Calu3 (cell line): ENCODE measurements around the gene TCF4. TPM values are rescaled to one million over a fixed set of nuclear protein-coding genes. Genes with fewer than 3 reads are reported as not detected.

ENCODE experiments used
- Bru-seq: library from RNA; stranded (reverse); fragments of 400-500 nt; gene quantifications from one replicate; lab custom pipeline; 2021; lab: Mats Ljungman, UMichigan
- BruChase-seq, 2 experiments: library from RNA; stranded (reverse); fragments of 400-500 nt; gene quantifications; one replicate each; lab custom pipeline; 2021; lab: Mats Ljungman, UMichigan
- BruUV-seq: library from RNA; stranded (reverse); fragments of 400-500 nt; replicated peaks from 2 replicates; lab custom pipeline; 2021; lab: Mats Ljungman, UMichigan
- CTCF ChIA-PET: fragments of 300-600 bp; sonication (Branson Sonifier 250); formaldehyde crosslinking; loops from one replicate; lab custom pipeline; 2022; ENCODE audit warnings: antibody characterized with exemption; lab: Charles Lee
- DNase-seq: peaks from one replicate; pipeline ENCODE4 v3.0.0; 2022
- H3K27ac Mint-ChIP-seq: one replicate; pipeline ENCODE4 v1.8.0; 2022; ENCODE audit warnings: mixed read lengths; ENCODE audit not compliant: unreplicated experiment
- H3K27me3 Mint-ChIP-seq: one replicate; pipeline ENCODE4 v1.8.0; 2022; ENCODE audit warnings: mixed read lengths; ENCODE audit not compliant: unreplicated experiment
- H3K36me3 Mint-ChIP-seq: one replicate; pipeline ENCODE4 v1.8.0; 2022; ENCODE audit warnings: mild to moderate bottlenecking, moderate library complexity, mixed read lengths; ENCODE audit not compliant: insufficient read depth, unreplicated experiment
- H3K4me1 Mint-ChIP-seq: one replicate; pipeline ENCODE4 v1.8.0; 2022; ENCODE audit warnings: mild to moderate bottlenecking, low read depth, mixed read lengths; ENCODE audit not compliant: unreplicated experiment
- H3K4me3 Mint-ChIP-seq: one replicate; pipeline ENCODE4 v1.8.0; 2022; ENCODE audit warnings: mild to moderate bottlenecking, low read depth, moderate library complexity, mixed read lengths; ENCODE audit not compliant: unreplicated experiment
- H3K9me3 Mint-ChIP-seq: one replicate; pipeline ENCODE4 v1.8.0; 2022; ENCODE audit warnings: low read depth, mixed read lengths; ENCODE audit not compliant: unreplicated experiment
- intact Hi-C: fragments of 100-400 bp; cut with micrococcal nuclease; formaldehyde crosslinking; loops from one replicate; pipeline ENCODE4 v1.10.0; 2022; ENCODE audit not compliant: unreplicated experiment
- long read RNA-seq: library from polyadenylated mRNA; stranded (forward); transcript quantifications from one replicate; pipeline ENCODE4 v2.0.0, GENCODE V29; 2022
- total RNA-seq: library from RNA; stranded (reverse); gene quantifications from 2 replicates; pipeline ENCODE4 v1.2.3, GENCODE V29; 2022
- TF ChIP-seq, protein P1 (sequence below): fragments of 200-600 bp; IDR thresholded peaks from one replicate; pipeline ENCODE4 v1.8.0; 2022; ENCODE audit warnings: antibody characterized with exemption; ENCODE audit not compliant: unreplicated experiment

Gene TCF4
- total RNA-seq (0.21 and 0.37 TPM in 2 replicates), Bru-seq, nascent RNA (percentile 5 among the genes with signal in this experiment), BruChase-seq, experiment 1, labeled RNA remaining after a 6-hour chase (percentile 4 among the genes with signal in this experiment), BruChase-seq, experiment 2, labeled RNA remaining after a 2-hour chase (percentile 2 among the genes with signal in this experiment)
- long read RNA-seq, partial matches to known transcripts: 1 of 1 reads
- long read RNA-seq, other reads (novel, unspliced or antisense): 0 of 1 reads

DNA sequence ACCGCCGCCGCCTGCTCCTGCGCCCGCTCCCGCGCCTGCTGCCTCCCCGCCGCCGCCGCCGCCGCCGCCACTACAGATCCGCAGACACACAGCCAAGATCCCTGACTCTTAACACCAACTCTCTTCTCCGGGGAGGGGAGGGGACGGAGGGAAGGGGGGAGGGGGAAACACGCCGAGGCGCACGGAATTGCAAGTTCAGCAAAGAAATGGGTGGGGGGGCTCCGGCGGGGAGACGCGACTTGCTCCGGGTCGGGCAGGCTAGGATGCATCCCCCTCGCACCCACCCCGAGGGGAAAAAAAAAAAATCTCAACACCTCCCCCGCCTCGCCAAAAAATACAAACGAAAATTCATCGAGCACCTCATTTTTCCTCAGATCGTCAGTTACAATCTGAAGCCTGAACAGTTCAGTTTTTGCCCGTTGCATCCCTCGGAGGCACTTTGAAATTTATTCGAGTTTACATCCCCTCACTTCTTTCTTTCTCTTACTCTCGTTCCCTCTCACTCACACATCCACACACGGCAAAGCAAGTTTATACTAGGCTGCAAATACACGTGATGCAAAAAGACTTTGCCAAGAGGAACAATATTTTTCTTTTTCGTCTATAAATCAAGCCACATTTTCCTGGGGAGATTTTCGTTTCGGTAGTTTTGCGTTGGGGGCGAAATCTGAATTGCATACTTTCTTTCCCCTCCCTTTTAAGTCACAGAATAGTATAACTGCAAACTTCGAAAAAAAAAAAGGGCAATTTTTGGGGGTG is at the start of gene TCF4:
TSS of gene TCF4 (minus strand) at position 82 of the 759 bp plus-strand sequence. CDS start 1,076 bp downstream, outside the sequence.
- DNase-seq: no peak
- TF ChIP-seq, protein P1, sequence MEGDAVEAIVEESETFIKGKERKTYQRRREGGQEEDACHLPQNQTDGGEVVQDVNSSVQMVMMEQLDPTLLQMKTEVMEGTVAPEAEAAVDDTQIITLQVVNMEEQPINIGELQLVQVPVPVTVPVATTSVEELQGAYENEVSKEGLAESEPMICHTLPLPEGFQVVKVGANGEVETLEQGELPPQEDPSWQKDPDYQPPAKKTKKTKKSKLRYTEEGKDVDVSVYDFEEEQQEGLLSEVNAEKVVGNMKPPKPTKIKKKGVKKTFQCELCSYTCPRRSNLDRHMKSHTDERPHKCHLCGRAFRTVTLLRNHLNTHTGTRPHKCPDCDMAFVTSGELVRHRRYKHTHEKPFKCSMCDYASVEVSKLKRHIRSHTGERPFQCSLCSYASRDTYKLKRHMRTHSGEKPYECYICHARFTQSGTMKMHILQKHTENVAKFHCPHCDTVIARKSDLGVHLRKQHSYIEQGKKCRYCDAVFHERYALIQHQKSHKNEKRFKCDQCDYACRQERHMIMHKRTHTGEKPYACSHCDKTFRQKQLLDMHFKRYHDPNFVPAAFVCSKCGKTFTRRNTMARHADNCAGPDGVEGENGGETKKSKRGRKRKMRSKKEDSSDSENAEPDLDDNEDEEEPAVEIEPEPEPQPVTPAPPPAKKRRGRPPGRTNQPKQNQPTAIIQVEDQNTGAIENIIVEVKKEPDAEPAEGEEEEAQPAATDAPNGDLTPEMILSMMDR: no peak
- Mint-ChIP-seq H3K36me3 (peaks cover 5% of the 10 kb centered on the region), H3K4me1 (no peaks in the 10 kb centered on the region), H3K27me3 (peaks cover 9% of the 10 kb centered on the region), H3K9me3 (no peaks in the 10 kb centered on the region), H3K27ac (no peak within 1 kb of the TSS), H3K4me3 (peak within 1 kb of the TSS; percentile 34)
- CTCF ChIA-PET: interaction anchor here (0.6 kb wide), 1 partner anchor 58 kb away, joined by 6 read pairs; no protein-coding TSS in a partner anchor
- intact Hi-C loops: no loop called here
- no TSS peak for BruUV-seq

DNA sequence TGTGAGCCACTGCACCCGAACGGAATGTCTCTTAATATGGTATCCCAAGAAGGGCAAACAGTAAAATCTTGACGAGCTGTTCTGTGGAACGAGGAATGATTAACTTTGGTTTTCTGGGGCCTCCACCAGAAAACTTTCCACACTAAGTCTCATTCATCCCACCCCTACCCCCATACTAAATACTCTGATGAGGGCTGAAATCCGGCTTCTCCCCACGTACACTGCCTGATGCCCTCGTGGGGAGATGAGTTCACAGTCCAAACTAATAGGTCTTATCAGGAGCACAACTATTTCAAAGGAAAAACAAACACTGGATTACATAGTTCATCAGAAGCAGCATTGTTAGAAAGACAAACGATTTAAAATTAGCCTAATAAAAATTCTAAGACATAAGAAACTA is 49.2 kb upstream of the TCF4 start:
- no peak overlapping the region for H3K4me3 Mint-ChIP-seq
- H3K36me3 Mint-ChIP-seq: no peaks in the 10 kb centered on the region
- BruUV-seq: no TSS peak

DNA sequence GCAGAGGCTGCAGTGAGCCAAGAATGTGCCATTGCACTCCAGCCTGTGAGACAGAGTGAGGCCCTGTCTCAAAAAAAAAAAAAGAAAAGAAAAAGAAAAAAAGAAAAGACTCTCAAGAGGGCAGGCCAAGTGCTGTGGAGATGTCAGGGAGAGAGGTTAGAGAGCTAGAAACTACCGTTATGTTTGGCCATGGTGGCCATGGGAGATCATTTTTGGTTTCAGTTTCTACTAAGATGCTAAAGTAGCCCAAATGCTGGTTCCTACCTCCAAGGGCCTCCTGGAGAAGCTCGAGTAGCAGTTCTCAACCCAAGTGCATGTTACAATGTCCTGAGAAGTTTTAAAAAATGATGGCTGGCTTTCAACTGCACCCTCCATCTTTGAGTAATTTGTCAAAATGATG is 47.4 kb upstream of the TCF4 start:
- TF ChIP-seq, protein P1: no peak
- H3K4me1 Mint-ChIP-seq: peaks cover 11% of the 10 kb centered on the region
- H3K27me3 Mint-ChIP-seq: no peaks in the 10 kb centered on the region
- BruUV-seq: no TSS peak
- peaks cover 7% of the 10 kb centered on the region for H3K9me3 Mint-ChIP-seq
- no peak overlapping the region for H3K27ac Mint-ChIP-seq
- H3K36me3 Mint-ChIP-seq: no peaks in the 10 kb centered on the region
- CTCF ChIA-PET: no interaction called here
- intact Hi-C loops: no loop called here
- H3K4me3 Mint-ChIP-seq: no peak overlapping the region
- DNase-seq: no peak

More for the DNA sequence above, 49.2 kb upstream of the TCF4 start:
- no peaks in the 10 kb centered on the region for H3K27me3 Mint-ChIP-seq
- intact Hi-C loops: no loop called here
- TF ChIP-seq, protein P1: no peak
- H3K9me3 Mint-ChIP-seq: peaks cover 16% of the 10 kb centered on the region
- H3K4me1 Mint-ChIP-seq: peaks cover 11% of the 10 kb centered on the region
- CTCF ChIA-PET: no interaction called here
- no peak overlapping the region for H3K27ac Mint-ChIP-seq
- no peak for DNase-seq

DNA sequence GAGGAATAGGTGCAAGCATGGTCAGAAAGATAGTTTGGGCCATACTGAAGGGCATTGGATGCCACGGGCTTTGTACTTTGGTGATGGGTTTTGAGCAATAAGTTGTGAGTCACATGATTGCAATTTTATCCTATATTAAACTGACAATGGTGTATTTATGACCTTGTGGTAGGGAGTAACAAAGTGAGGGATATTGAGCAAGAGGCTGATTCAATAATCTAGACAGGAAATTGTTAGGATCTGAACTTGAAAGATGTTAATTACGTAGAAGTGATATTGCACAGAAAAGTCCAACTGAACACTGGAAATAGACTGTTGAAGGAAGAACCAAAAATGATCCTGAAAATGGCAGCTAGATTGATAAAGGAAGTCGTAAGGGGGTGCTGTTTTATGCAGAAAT is 46.6 kb upstream of the TCF4 start:
- CTCF ChIA-PET: no interaction called here
- H3K27ac Mint-ChIP-seq: no peak overlapping the region
- no peak overlapping the region for H3K4me3 Mint-ChIP-seq
- TF ChIP-seq, protein P1: no peak
- intact Hi-C loops: no loop called here
- no TSS peak for BruUV-seq
- no peaks in the 10 kb centered on the region for H3K36me3 Mint-ChIP-seq
- peaks cover 11% of the 10 kb centered on the region for H3K4me1 Mint-ChIP-seq
- no peak for DNase-seq
- H3K9me3 Mint-ChIP-seq: peaks cover 7% of the 10 kb centered on the region
- H3K27me3 Mint-ChIP-seq: no peaks in the 10 kb centered on the region
